Left ventricle myocardium superior (tissue), 1 donor: ENCODE measurements around the gene CALY. TPM values are rescaled to one million over a fixed set of nuclear protein-coding genes. Genes with fewer than 3 reads are reported as not detected.
A peak's percentile ranks its signal among the peaks of the same experiment; 100 is the strongest.
"Not testable (repeated sequence)": the region's sequence is repeated elsewhere in the genome, so short reads cannot be mapped to it uniquely, and the experiment has no call there.

Experiments used
- ATAC-seq: fragments of 200-7000 bp; cut with Tn5 transposase; one replicate; pipeline ENCODE4 v1.9.1; 2020; ENCODE audit warnings: mild to moderate bottlenecking, moderate library complexity
- DNase-seq: peaks from one replicate; pipeline ENCODE4 v3.0.0-alpha.2; 2020
- intact Hi-C: fragments of 100-400 bp; cut with micrococcal nuclease; formaldehyde crosslinking; loops from one replicate; pipeline ENCODE4 v1.11.0; 2022
- total RNA-seq: library from RNA; stranded (reverse); fragmentation: NEBNext Ultra II Directional; extraction: Animal tissue kit (Norgen Biotek cat#: 25700); gene quantifications from one replicate; pipeline ENCODE4 v1.2.1, GENCODE V29; 2021
- donor health status: DM: no; HTN: yes; CAD: no; lungs with severe emphysema.

CALY gene
- total RNA-seq, 1 donor from 2014 or later: not detected

GRCh38 chr10:133368153-133368552 is 31.5 kb upstream of the CALY start:
- ATAC-seq: no peak
- intact Hi-C loops: no loop called here
- DNase-seq: no peak

- DNase-seq, intact Hi-C loops, ATAC-seq: not testable (repeated sequence)
These were observed 30.8 kb upstream of the CALY start for GRCh38 chr10:133367461-133367860.

- ATAC-seq (no peak), DNase-seq (no peak)
- intact Hi-C loops: no loop called here
These were observed 30.1 kb upstream of the CALY start for GRCh38 chr10:133366751-133367150.

- intact Hi-C loops: no loop called here
- ATAC-seq (no peak), DNase-seq (no peak)
These were observed 29.4 kb upstream of the CALY start for GRCh38 chr10:133366130-133366478.

GRCh38 chr10:133365461-133366129 is 28.9 kb upstream of the CALY start:
- no peak for DNase-seq
- ATAC-seq: no peak
- intact Hi-C loops: no loop called here

GRCh38 chr10:133364645-133365431 is 28.1 kb upstream of the CALY start:
- intact Hi-C loops: no loop called here
- DNase-seq: no peak
- ATAC-seq: peak; percentile 23

GRCh38 chr10:133362846-133363245 is 26.1 kb upstream of the CALY start:
- intact Hi-C loops: no loop called here
- DNase-seq: no peak
- no peak for ATAC-seq

- intact Hi-C loops: no loop called here
- DNase-seq (no peak), ATAC-seq (no peak)
These were observed 25.2 kb upstream of the CALY start for GRCh38 chr10:133361773-133362441.

- no peak for DNase-seq
- intact Hi-C loops: no loop called here
- ATAC-seq: no peak
These were observed 24.5 kb upstream of the CALY start for GRCh38 chr10:133361227-133361626.

- intact Hi-C loops: no loop called here
- ATAC-seq (no peak), DNase-seq (no peak)
These were observed 23.4 kb upstream of the CALY start for GRCh38 chr10:133359972-133360610.

- ATAC-seq: peak; percentile 11
- intact Hi-C loops: no loop called here
- DNase-seq: peak; percentile 53
These were observed 22.9 kb upstream of the CALY start for GRCh38 chr10:133359554-133359971.

- DNase-seq (no peak), ATAC-seq (no peak)
- intact Hi-C loops: no loop called here
These were observed 22.2 kb upstream of the CALY start for GRCh38 chr10:133358925-133359310.

- ATAC-seq (peak; percentile 64), DNase-seq (peak; percentile 76)
- intact Hi-C loops: no loop called here
These were observed 21.6 kb upstream of the CALY start for GRCh38 chr10:133358162-133358924.

GRCh38 chr10:133357285-133358161 is 20.8 kb upstream of the CALY start, which contains the start of gene FUOM:
Gene FUOM (minus strand): TSS chr10:133358019. CDS start chr10:133358007, 12 bp downstream.
- DNase-seq (peak; percentile 73), ATAC-seq (peak; percentile 85)
- intact Hi-C loops: no loop called here

- DNase-seq: no peak
- no peak for ATAC-seq
- intact Hi-C loops: no loop called here
These were observed 20.0 kb upstream of the CALY start for GRCh38 chr10:133356549-133357284.

GRCh38 chr10:133355991-133356390 is 19.3 kb upstream of the CALY start:
- intact Hi-C loops: no loop called here
- ATAC-seq: no peak
- DNase-seq: no peak

- no peak for ATAC-seq
- DNase-seq: no peak
- intact Hi-C loops: no loop called here
These were observed 18.6 kb upstream of the CALY start for GRCh38 chr10:133355266-133355665.
